PC-3 (cell line): ENCODE data around the gene LIPG. TPM values are rescaled to one million over a fixed set of nuclear protein-coding genes. Genes with fewer than 3 reads are reported as not detected.
A peak's percentile ranks its signal among the peaks of the same experiment; 100 is the strongest.

ENCODE experiments used
- ATAC-seq: fragments of 200-7000 bp; cut with Tn5 transposase; 2 replicates; pipeline ENCODE4 v1.9.1; 2020; ENCODE audit warnings: mild to moderate bottlenecking, moderate library complexity
- BruUV-seq: library from RNA; stranded (reverse); fragments of 400-500 nt; replicated peaks from 2 replicates; lab custom pipeline; 2021; lab: Mats Ljungman, UMichigan
- CTCF ChIA-PET: fragments of 300-600 bp; sonication (Branson Sonifier 250); formaldehyde crosslinking; loops from one replicate; lab custom pipeline; 2022; ENCODE audit warnings: antibody characterized with exemption; lab: Charles Lee
- POLR2A ChIA-PET: fragments of 300-600 bp; sonication (Branson Sonifier 250); formaldehyde crosslinking; loops from one replicate; lab custom pipeline; 2022; ENCODE audit warnings: antibody characterized with exemption; ENCODE audit not compliant: unreplicated experiment; lab: Charles Lee
- DNase-seq: peaks from one replicate; pipeline ENCODE4 v3.0.0-alpha.2; 2015
- H2AFZ ChIP-seq: fragments of 300-600 bp; sonication (generic); 2 replicates; pipeline ENCODE4 v1.6.0; 2016; ENCODE audit warnings: antibody characterized with exemption, low read length
- H3F3A ChIP-seq: fragments of 300-600 bp; sonication (generic); one replicate; pipeline ENCODE4 v1.6.0; 2017; ENCODE audit warnings: antibody characterized with exemption, low read length, control low read depth, mild to moderate bottlenecking; ENCODE audit not compliant: unreplicated experiment
- H3K27ac ChIP-seq: fragments of 300-600 bp; sonication (generic); 2 replicates; pipeline ENCODE4 v1.5.1; 2016; ENCODE audit warnings: mild to moderate bottlenecking, low read length
- H3K27me3 ChIP-seq: fragments of 300-600 bp; sonication (generic); 2 replicates; pipeline ENCODE4 v1.6.1; 2016; ENCODE audit warnings: low read length, mixed read lengths
- H3K36me3 ChIP-seq: fragments of 300-600 bp; sonication (generic); 2 replicates; pipeline ENCODE4 v1.6.1; 2016; ENCODE audit warnings: low read depth, mixed run types, low read length, mixed read lengths
- H3K4me1 ChIP-seq: fragments of 300-600 bp; sonication (generic); 2 replicates; pipeline ENCODE4 v1.5.1; 2016; ENCODE audit warnings: low read length; ENCODE audit not compliant: insufficient read depth
- H3K4me2 ChIP-seq: fragments of 300-600 bp; sonication (generic); 2 replicates; pipeline ENCODE4 v1.6.0; 2016; ENCODE audit warnings: low read length
- H3K4me3 ChIP-seq: fragments of 300-600 bp; sonication (generic); 2 replicates; pipeline ENCODE4 v1.5.1; 2016; ENCODE audit warnings: mild to moderate bottlenecking, low read length, mixed read lengths
- H3K79me2 ChIP-seq: fragments of 300-600 bp; sonication (generic); 2 replicates; pipeline ENCODE4 v1.6.1; 2017; ENCODE audit warnings: low read length, mixed read lengths
- H3K9ac ChIP-seq: fragments of 300-600 bp; sonication (generic); 2 replicates; pipeline ENCODE4 v1.6.0; 2016; ENCODE audit warnings: mild to moderate bottlenecking, low read length
- H3K9me2 ChIP-seq: fragments of 300-600 bp; sonication (generic); replicated peaks from 2 replicates; pipeline ENCODE4 v1.6.1; 2016; ENCODE audit warnings: mixed run types, low read length, mixed read lengths
- H3K9me3 ChIP-seq: fragments of 300-600 bp; sonication (generic); 2 replicates; pipeline ENCODE4 v1.6.1; 2016; ENCODE audit warnings: low read length, mixed read lengths
- H4K20me1 ChIP-seq: fragments of 300-600 bp; sonication (generic); 2 replicates; pipeline ENCODE4 v1.6.1; 2016; ENCODE audit warnings: low read length, mixed read lengths
- CTCF ChIP-seq: fragments of 300-600 bp; sonication (generic); conservative IDR thresholded peaks from 2 replicates; pipeline ENCODE4 v1.5.1; 2017; ENCODE audit warnings: antibody characterized with exemption, low read depth, mild to moderate bottlenecking, low read length
- EZH2 ChIP-seq: fragments of 300-600 bp; sonication (generic); IDR thresholded peaks from one replicate; pipeline ENCODE4 v1.6.1; 2017; ENCODE audit warnings: antibody characterized with exemption, mild to moderate bottlenecking, low read length; ENCODE audit not compliant: unreplicated experiment
- EZH2phosphoT487 ChIP-seq: fragments of 300-600 bp; sonication (generic); IDR thresholded peaks from 2 replicates; pipeline ENCODE4 v1.6.1; 2018; ENCODE audit warnings: mild to moderate bottlenecking, antibody characterized with exemption, low read length, borderline replicate concordance
- intact Hi-C: fragments of 100-400 bp; cut with micrococcal nuclease; formaldehyde crosslinking; loops from 2 replicates; pipeline ENCODE4 v1.9.0; 2023
- total RNA-seq: library from RNA; depleted of rRNA; stranded (reverse); fragments of >200 nt; gene quantifications from 2 replicates; pipeline ENCODE4 v1.2.3, GENCODE V29; 2014; rRNA removed

LIPG gene
- total RNA-seq, 1 experiment from 2014 or later = 14.8 TPM

GRCh38 chr18:49647496-49648168 is 85.8 kb downstream of the LIPG start:
- CTCF ChIA-PET = no interaction called here
- Histone ChIP-seq H3K4me1 (peaks cover 3% of the 10 kb centered on the region; the same call in 1 of the 2 replicates), H3K9ac (no peak overlapping the region), H2AFZ (no peak overlapping the region), H4K20me1 (no peaks in the 10 kb centered on the region), H3K9me2 (no peaks in the 10 kb centered on the region), H3F3A (no peaks in the 10 kb centered on the region), H3K79me2 (no peaks in the 10 kb centered on the region), H3K36me3 (no peaks in the 10 kb centered on the region), H3K9me3 (no peaks in the 10 kb centered on the region), H3K27me3 (no peaks in the 10 kb centered on the region), H3K27ac (no peak overlapping the region), H3K4me3 (no peak overlapping the region), H3K4me2 (no peak overlapping the region)
- intact Hi-C loops = no loop called here
- no TSS peak for BruUV-seq
- peak; percentile 29; the same call in 1 of the 2 replicates for ATAC-seq
- DNase-seq = peak; percentile 4
- TF ChIP-seq EZH2 (no peak), EZH2phosphoT487 (no peak), CTCF (no peak)
- POLR2A ChIA-PET = no interaction called here

DNA sequence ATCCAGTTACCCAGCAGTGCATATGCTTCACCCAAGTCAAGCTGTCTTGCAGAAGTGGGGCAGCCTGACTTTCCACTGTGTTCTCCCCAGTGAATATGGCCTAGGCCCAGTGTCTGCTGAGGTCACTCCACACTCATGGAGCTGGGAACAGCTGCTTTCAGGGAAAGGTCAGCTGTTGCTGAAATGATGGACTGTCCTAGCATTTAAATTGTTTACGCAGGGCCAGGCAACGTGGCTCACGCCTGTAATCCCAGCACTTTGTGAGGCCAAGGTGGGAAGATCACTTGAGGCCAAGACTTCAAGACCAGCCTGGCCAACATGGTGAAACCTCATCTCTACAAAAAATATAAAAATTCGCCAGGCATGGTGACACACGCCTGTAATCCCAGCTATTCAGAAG is 86.5 kb downstream of the LIPG start:
- Histone ChIP-seq H3K4me1 (peaks cover 3% of the 10 kb centered on the region; the same call in 1 of the 2 replicates), H3K4me2 (no peak overlapping the region), H3F3A (no peaks in the 10 kb centered on the region), H2AFZ (no peak overlapping the region), H4K20me1 (no peaks in the 10 kb centered on the region), H3K9me2 (no peaks in the 10 kb centered on the region), H3K9ac (no peak overlapping the region), H3K27me3 (no peaks in the 10 kb centered on the region), H3K36me3 (no peaks in the 10 kb centered on the region), H3K27ac (no peak overlapping the region), H3K9me3 (no peaks in the 10 kb centered on the region), H3K4me3 (no peak overlapping the region), H3K79me2 (no peaks in the 10 kb centered on the region)
- no peak for TF ChIP-seq CTCF
- TF ChIP-seq EZH2phosphoT487 = no peak
- TF ChIP-seq EZH2 = no peak
- DNase-seq (no peak), ATAC-seq (no peak)
- no TSS peak for BruUV-seq
- intact Hi-C loops = no loop called here
- CTCF ChIA-PET = no interaction called here
- POLR2A ChIA-PET = no interaction called here

Other genes with a start within 250 kb of the LIPG start
- 20.2 and 29.8 TPM in 2 replicates for gene DYM, start 101.4 kb upstream of the LIPG start, total RNA-seq
- gene C18orf32, start 74.8 kb upstream of the LIPG start, total RNA-seq = 5.7 and 6.8 TPM in 2 replicates
- 773 and 829 TPM in 2 replicates for gene RPL17, start 69.6 kb upstream of the LIPG start, total RNA-seq